ENCODE results near the gene CLCN5. TPM values are rescaled to one million over a fixed set of nuclear protein-coding genes. Genes with fewer than 3 reads are reported as not detected.

The CLCN5 gene
- total and polyA plus RNA-seq, 2 of the 13 experiments (the other 11 are each of a cell fraction or from before 2014, with no cell fraction given), result 7.8 to 27.3 TPM

DNA sequence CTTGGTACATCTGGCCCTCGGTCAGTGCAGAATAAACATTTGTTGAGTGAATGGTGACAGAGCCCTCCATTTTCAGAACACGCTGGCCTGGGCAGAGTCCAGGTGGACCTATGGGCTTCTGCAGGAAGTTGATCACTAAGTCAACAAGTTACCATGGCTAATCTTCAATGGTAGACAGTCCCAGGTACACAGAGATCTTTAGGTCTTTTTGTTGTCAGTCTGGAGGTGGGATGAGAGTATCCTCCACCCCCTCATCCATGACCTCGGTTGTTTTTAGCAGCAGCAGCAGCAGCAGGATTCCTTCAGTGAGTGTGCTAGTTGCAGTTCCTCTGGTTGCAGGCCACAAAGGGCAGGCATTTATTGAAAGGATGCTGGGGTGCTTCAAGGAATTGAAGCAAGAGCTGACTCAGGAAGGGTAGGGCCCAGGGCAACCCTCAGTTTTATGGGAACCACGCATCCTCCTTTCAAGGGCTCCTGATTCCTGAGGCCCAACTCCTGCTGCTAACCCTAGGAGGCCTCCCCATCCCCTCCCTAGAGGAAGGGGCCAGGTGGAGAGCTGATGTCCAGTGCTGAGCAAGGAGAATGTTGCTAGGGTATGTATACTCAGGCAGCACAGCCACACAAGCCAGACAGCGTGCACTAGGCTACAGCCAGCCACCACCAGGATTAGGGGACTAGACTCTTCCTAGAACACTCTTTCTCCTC lies 44.8 kb upstream of the CLCN5 start (continued):
- TF ChIP-seq CSRNP1 (CRISPR knock-in tag; IDR thresholded peaks at IDR 0.05) (no peak), MXD1 (CRISPR knock-in tag; IDR thresholded peaks at IDR 0.05) (no peak), ZNF446 (CRISPR knock-in tag; IDR thresholded peaks at IDR 0.05) (no peak), MTF2 (CRISPR knock-in tag; IDR thresholded peaks at IDR 0.05; ENCODE audit: borderline replicate concordance) (no peak), TGIF2 (CRISPR knock-in tag; IDR thresholded peaks at IDR 0.05) (no peak; the same call in 1 of the 2 replicates), ZNF879 (CRISPR knock-in tag; IDR thresholded peaks at IDR 0.05) (no peak), ZEB1 (IDR thresholded peaks at IDR 0.05; ENCODE audit: insufficient replicate concordance, low read depth) (peak; percentile 33), MEIS2 (CRISPR knock-in tag; IDR thresholded peaks at IDR 0.05) (0 out of 2 replicates have a peak, but pooled peaks have one; percentile 24), ZNF329 (CRISPR knock-in tag; IDR thresholded peaks at IDR 0.05; ENCODE audit: low read depth) (no peak), GTF2F1 (IDR thresholded peaks at IDR 0.05; ENCODE audit: low read length) (no peak), NR1H2 (CRISPR knock-in tag; IDR thresholded peaks at IDR 0.05; ENCODE audit: borderline replicate concordance, low read depth) (no peak), GLI4 (CRISPR knock-in tag; IDR thresholded peaks at IDR 0.05; ENCODE audit: borderline replicate concordance) (no peak), ZBTB42 (CRISPR knock-in tag; IDR thresholded peaks at IDR 0.05) (no peak), PTBP1 (IDR thresholded peaks at IDR 0.05; ENCODE audit: low read depth, low read length, poor library complexity, severe bottlenecking) (no peak), RFXANK (CRISPR knock-in tag; IDR thresholded peaks at IDR 0.05) (no peak), HOXA3 (CRISPR knock-in tag; IDR thresholded peaks at IDR 0.05) (peak; percentile 71; the same call in 1 of the 2 replicates), KIAA2018 (CRISPR knock-in tag; IDR thresholded peaks at IDR 0.05; ENCODE audit: borderline replicate concordance) (no peak), CENPBD1 (CRISPR knock-in tag; IDR thresholded peaks at IDR 0.05; ENCODE audit: borderline replicate concordance, low read depth) (no peak), DMAP1 (CRISPR knock-in tag; IDR thresholded peaks at IDR 0.05) (peak; percentile 58; the same call in 1 of the 2 replicates), KMT2B (CRISPR knock-in tag; IDR thresholded peaks at IDR 0.05) (no peak), TAF1 (CRISPR knock-in tag; IDR thresholded peaks at IDR 0.05) (peak; percentile 53; the same call in 1 of the 2 replicates)
